Small intestine (tissue), 7 donors: ENCODE measurements around the gene SF3A2. TPM values are rescaled to one million over a fixed set of nuclear protein-coding genes. Genes with fewer than 3 reads are reported as not detected.

Experiments used
- DNase-seq, 2 donors: peaks; one replicate each; pipeline versions ENCODE4 v3.0.0 to v3.0.0-alpha.2; 2013
- FAIRE-seq: peaks from 2 replicates; lab custom pipeline; 2012; peaks lifted over from hg19 to GRCh38; lab: Jason Lieb, UNC
- H3K27ac ChIP-seq, 3 donors: one replicate each; pipeline ENCODE4 v1.5.1; 2013; ENCODE audit warnings: low read length in 2 of 3, mild to moderate bottlenecking in 2 of 3, control low read depth in 1 of 3, inconsistent platforms in 1 of 3, low read depth in 1 of 3, moderate library complexity in 1 of 3
- H3K27me3 ChIP-seq, 3 donors: one replicate each; pipeline ENCODE4 v1.6.1; 2013; ENCODE audit warnings: low read length in 3 of 3, inconsistent platforms in 1 of 3; ENCODE audit not compliant: control insufficient read depth in 3 of 3, insufficient read depth in 3 of 3
- H3K36me3 ChIP-seq, 3 donors: one replicate each; pipeline ENCODE4 v1.6.1; 2013; ENCODE audit warnings: low read length in 3 of 3, inconsistent platforms in 1 of 3, low read depth in 1 of 3, mild to moderate bottlenecking in 1 of 3, moderate library complexity in 1 of 3; ENCODE audit not compliant: control insufficient read depth in 3 of 3, insufficient read depth in 2 of 3
- H3K4me1 ChIP-seq, 3 donors: one replicate each; pipeline ENCODE4 v1.6.1; 2013; ENCODE audit warnings: low read length in 2 of 3, inconsistent platforms in 1 of 3, low read depth in 1 of 3, mild to moderate bottlenecking in 1 of 3, moderate library complexity in 1 of 3; ENCODE audit not compliant: control insufficient read depth in 3 of 3, insufficient read depth in 2 of 3
- H3K4me3 ChIP-seq, 3 donors: one replicate each; pipeline ENCODE4 v1.5.1; 2013; ENCODE audit warnings: low read length in 3 of 3, control low read depth in 1 of 3, inconsistent platforms in 1 of 3, low read depth in 1 of 3, mild to moderate bottlenecking in 1 of 3, moderate library complexity in 1 of 3
- H3K9me3 ChIP-seq, 2 donors: one replicate each; pipeline ENCODE4 v1.6.1; 2013; ENCODE audit warnings: low read depth in 1 of 2, low read length in 1 of 2; ENCODE audit not compliant: control insufficient read depth in 2 of 2, insufficient read depth in 1 of 2
- WGBS, 3 donors: extraction: QIAGEN DNeasy Blood & Tissue Kit; methylation state at CpG; one replicate each; pipeline ENCODE4 v1.1.7; 2013; 5-methylcytosine and 5-hydroxymethylcytosine counted together
- polyA plus RNA-seq, 4 donors: library from polyadenylated mRNA; stranded (reverse) in 3 of 4; unstranded in 1 of 4; fragments of 200-250 nt in 3 of 4; fragments of 120-200 nt in 1 of 4; gene quantifications; one replicate each; pipeline versions ENCODE4 v1.2.1 to v1.2.3, GENCODE V29; 2013
- donor health status: healthy with polysubstance abuse.
- donor health status: control.
- donor health status: control.
- donor health status: Bipolar disorder and iron deficiency.
- donor health status: healthy.

SF3A2 gene
- polyA plus RNA-seq, 4 donors: 31.8 to 71.5 (median 40.3) TPM

GRCh38 chr19:2237051-2237868, 636 bp downstream of the SF3A2 start:
- H3K36me3 ChIP-seq: peaks cover 3 to 70% (median 5%) of the 10 kb centered on the region in 3 donors
- peaks cover 4 to 71% (median 11%) of the 10 kb centered on the region in 3 donors for H3K4me1 ChIP-seq
- no peaks in the 10 kb centered on the region for H3K27me3 ChIP-seq
- peak overlapping the region; percentile 97 to 100 (median 99) for H3K27ac ChIP-seq
- FAIRE-seq (no peak), DNase-seq (no peak)
- H3K9me3 ChIP-seq: peaks cover 0 to 2% of the 10 kb centered on the region in 2 donors
- H3K4me3 ChIP-seq: peak overlapping the region; percentile 71 to 98 (median 80)
- 33 to 42% (median 39%) methylated on average over 42 to 43 of the region's 43 CpGs for WGBS, 3 donors

GRCh38 chr19:2237869-2238153, 1.2 kb downstream of the SF3A2 start:
- 59 to 81% (median 78%) methylated on average over 6 of the region's 6 CpGs for WGBS, 3 donors
- DNase-seq (no peak), FAIRE-seq (no peak)
- Histone ChIP-seq H3K36me3 (peaks cover 0 to 69% (median 5%) of the 10 kb centered on the region in 3 donors), H3K27me3 (no peaks in the 10 kb centered on the region), H3K4me1 (peaks cover 9 to 77% (median 11%) of the 10 kb centered on the region in 3 donors), H3K27ac (peak overlapping the region in 2 of 3 donors; percentile 97 to 99), H3K9me3 (peaks cover 0 to 2% of the 10 kb centered on the region in 2 donors), H3K4me3 (peak overlapping the region in 1 of 3 donors; percentile 71)

- peak overlapping the region in 1 of 3 donors; percentile 93 for H3K27ac ChIP-seq
- peaks cover 11 to 78% (median 20%) of the 10 kb centered on the region in 3 donors for H3K4me1 ChIP-seq
- H3K4me3 ChIP-seq: no peak overlapping the region
- DNase-seq (no peak), FAIRE-seq (no peak)
- peaks cover 2 to 69% (median 10%) of the 10 kb centered on the region in 3 donors for H3K36me3 ChIP-seq
- H3K27me3 ChIP-seq: no peaks in the 10 kb centered on the region
- WGBS, 3 donors: 49 to 57% (median 55%) methylated on average over 10 of the region's 10 CpGs
- peaks cover 0 to 2% of the 10 kb centered on the region in 2 donors for H3K9me3 ChIP-seq
These were observed 2.5 kb downstream of the SF3A2 start for GRCh38 chr19:2239173-2239572.

- peak overlapping the region; percentile 18 to 44 (median 40) for H3K4me3 ChIP-seq
- peaks cover 0 to 2% of the 10 kb centered on the region in 2 donors for H3K9me3 ChIP-seq
- H3K27me3 ChIP-seq: no peaks in the 10 kb centered on the region
- DNase-seq (no peak), FAIRE-seq (no peak)
- WGBS, 3 donors: 33 to 52% (median 34%) methylated on average over 34 of the region's 34 CpGs
- peaks cover 8 to 69% (median 17%) of the 10 kb centered on the region in 3 donors for H3K36me3 ChIP-seq
- H3K27ac ChIP-seq: peak overlapping the region; percentile 52 to 93 (median 79)
- H3K4me1 ChIP-seq: peaks cover 11 to 76% (median 21%) of the 10 kb centered on the region in 3 donors
These were observed 3.4 kb downstream of the SF3A2 start for GRCh38 chr19:2239771-2240770.

- H3K4me3 ChIP-seq: peak overlapping the region in 1 of 3 donors; percentile 44
- FAIRE-seq (no peak), DNase-seq (peak; percentile 66 to 77)
- H3K4me1 ChIP-seq: peaks cover 11 to 74% (median 21%) of the 10 kb centered on the region in 3 donors
- WGBS, 3 donors: 30 to 63% (median 45%) methylated on average over 41 of the region's 41 CpGs
- peaks cover 0 to 2% of the 10 kb centered on the region in 2 donors for H3K9me3 ChIP-seq
- H3K27me3 ChIP-seq: no peaks in the 10 kb centered on the region
- peaks cover 17 to 79% (median 27%) of the 10 kb centered on the region in 3 donors for H3K36me3 ChIP-seq
- H3K27ac ChIP-seq: peak overlapping the region; percentile 53 to 93 (median 79)
These were observed 4.5 kb downstream of the SF3A2 start for GRCh38 chr19:2240881-2241760.

GRCh38 chr19:2242092-2242537, 5.5 kb downstream of the SF3A2 start:
- WGBS, 3 donors: 33 to 60% (median 42%) methylated on average over 12 of the region's 12 CpGs
- peaks cover 0 to 2% of the 10 kb centered on the region in 2 donors for H3K9me3 ChIP-seq
- DNase-seq (peak; percentile 92 to 95), FAIRE-seq (no peak)
- H3K4me1 ChIP-seq: peaks cover 11 to 74% (median 21%) of the 10 kb centered on the region in 3 donors
- peak overlapping the region; percentile 57 to 93 (median 79) for H3K27ac ChIP-seq
- peaks cover 21 to 87% (median 36%) of the 10 kb centered on the region in 3 donors for H3K36me3 ChIP-seq
- H3K27me3 ChIP-seq: no peaks in the 10 kb centered on the region
- H3K4me3 ChIP-seq: no peak overlapping the region

- Histone ChIP-seq H3K9me3 (no peaks in the 10 kb centered on the region), H3K4me1 (peaks cover 11 to 67% (median 17%) of the 10 kb centered on the region in 3 donors)
These were observed 6.2 kb downstream of the SF3A2 start for GRCh38 chr19:2242816-2243215.

More at GRCh38 chr19:2242816-2243215, 6.2 kb downstream of the SF3A2 start:
- FAIRE-seq: no peak
- H3K36me3 ChIP-seq: peaks cover 24 to 88% (median 40%) of the 10 kb centered on the region in 3 donors
- H3K27ac ChIP-seq: peak overlapping the region; percentile 57 to 93 (median 79)
- 74 to 87% (median 80%) methylated on average over 8 of the region's 8 CpGs for WGBS, 3 donors
- DNase-seq: no peak
- H3K4me3 ChIP-seq: no peak overlapping the region
- H3K27me3 ChIP-seq: no peaks in the 10 kb centered on the region
